Nephron (organoid): ENCODE results near the gene MORN5.

Source experiments
- H3K27ac Mint-ChIP-seq, 3 experiments: 2 replicates each; pipeline ENCODE4 v1.8.0; 2020; ENCODE audit warnings: mixed read lengths in 3 of 3, mild to moderate bottlenecking in 2 of 3, moderate library complexity in 1 of 3
- H3K27me3 Mint-ChIP-seq: 2 replicates; pipeline ENCODE4 v1.8.0; 2021; ENCODE audit warnings: low read depth, mild to moderate bottlenecking, moderate library complexity, mixed read lengths
- H3K36me3 Mint-ChIP-seq: 2 replicates; pipeline ENCODE4 v1.8.0; 2020; ENCODE audit warnings: low read depth, mixed read lengths
- H3K4me1 Mint-ChIP-seq: 2 replicates; pipeline ENCODE4 v1.8.0; 2020; ENCODE audit warnings: mixed read lengths
- H3K4me3 Mint-ChIP-seq, 3 experiments: 2 replicates each; pipeline ENCODE4 v1.8.0; 2020; ENCODE audit warnings: mild to moderate bottlenecking in 3 of 3, mixed read lengths in 3 of 3, moderate library complexity in 2 of 3
- H3K9me3 Mint-ChIP-seq: 2 replicates; pipeline ENCODE4 v1.8.0; 2020; ENCODE audit warnings: mixed read lengths
- TF ChIP-seq, protein P1 (sequence below), 3 experiments: fragments of 200-600 bp; sonication (generic); IDR thresholded peaks; one replicate each; pipeline ENCODE4 v1.5.0; 2021; ENCODE audit warnings: antibody characterized with exemption in 3 of 3; ENCODE audit not compliant: unreplicated experiment in 3 of 3

The MORN5 gene

GRCh38 chr9:122226142-122226757, 66.5 kb downstream of the MORN5 start:
- Mint-ChIP-seq H3K27ac (no peak overlapping the region), H3K36me3 (no peaks in the 10 kb centered on the region), H3K4me1 (peaks cover 28% of the 10 kb centered on the region), H3K4me3 (peak overlapping the region; percentile 34 to 72 (median 53)), H3K9me3 (peaks cover 3% of the 10 kb centered on the region), H3K27me3 (peaks cover 72% of the 10 kb centered on the region)
- TF ChIP-seq, protein P1, sequence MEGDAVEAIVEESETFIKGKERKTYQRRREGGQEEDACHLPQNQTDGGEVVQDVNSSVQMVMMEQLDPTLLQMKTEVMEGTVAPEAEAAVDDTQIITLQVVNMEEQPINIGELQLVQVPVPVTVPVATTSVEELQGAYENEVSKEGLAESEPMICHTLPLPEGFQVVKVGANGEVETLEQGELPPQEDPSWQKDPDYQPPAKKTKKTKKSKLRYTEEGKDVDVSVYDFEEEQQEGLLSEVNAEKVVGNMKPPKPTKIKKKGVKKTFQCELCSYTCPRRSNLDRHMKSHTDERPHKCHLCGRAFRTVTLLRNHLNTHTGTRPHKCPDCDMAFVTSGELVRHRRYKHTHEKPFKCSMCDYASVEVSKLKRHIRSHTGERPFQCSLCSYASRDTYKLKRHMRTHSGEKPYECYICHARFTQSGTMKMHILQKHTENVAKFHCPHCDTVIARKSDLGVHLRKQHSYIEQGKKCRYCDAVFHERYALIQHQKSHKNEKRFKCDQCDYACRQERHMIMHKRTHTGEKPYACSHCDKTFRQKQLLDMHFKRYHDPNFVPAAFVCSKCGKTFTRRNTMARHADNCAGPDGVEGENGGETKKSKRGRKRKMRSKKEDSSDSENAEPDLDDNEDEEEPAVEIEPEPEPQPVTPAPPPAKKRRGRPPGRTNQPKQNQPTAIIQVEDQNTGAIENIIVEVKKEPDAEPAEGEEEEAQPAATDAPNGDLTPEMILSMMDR (IDR thresholded peaks at IDR 0.05; ENCODE audit: unreplicated experiment in 3 of 3): no peak

GRCh38 chr9:122226758-122227574, 67.3 kb downstream of the MORN5 start:
- peaks cover 3% of the 10 kb centered on the region for H3K9me3 Mint-ChIP-seq
- H3K27me3 Mint-ChIP-seq: peaks cover 65% of the 10 kb centered on the region
- TF ChIP-seq, protein P1 (IDR thresholded peaks at IDR 0.05; ENCODE audit: unreplicated experiment in 3 of 3): no peak
- H3K4me1 Mint-ChIP-seq: peaks cover 21% of the 10 kb centered on the region
- peak overlapping the region; percentile 53 to 79 (median 72) for H3K4me3 Mint-ChIP-seq
- H3K36me3 Mint-ChIP-seq: no peaks in the 10 kb centered on the region
- no peak overlapping the region for H3K27ac Mint-ChIP-seq

DNA sequence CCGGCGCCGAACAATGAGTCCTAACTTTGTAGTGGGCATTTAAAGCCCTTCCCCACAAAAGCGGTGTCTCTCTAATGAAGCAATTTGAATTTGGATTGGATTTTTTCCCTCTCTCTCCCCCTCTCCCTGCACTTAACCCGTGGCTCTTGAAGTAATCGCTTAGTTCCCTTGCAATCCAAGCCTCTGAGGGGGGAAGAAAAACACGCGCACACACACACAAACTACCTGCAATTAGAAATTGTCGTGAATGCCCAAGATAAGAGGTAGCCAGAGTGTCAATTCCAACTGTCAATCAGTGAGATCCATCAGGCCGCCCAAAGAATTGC, 67.8 kb downstream of the MORN5 start:
- no peak overlapping the region for H3K27ac Mint-ChIP-seq
- peak overlapping the region; percentile 71 to 79 (median 72) for H3K4me3 Mint-ChIP-seq
- H3K36me3 Mint-ChIP-seq: no peaks in the 10 kb centered on the region
- peaks cover 3% of the 10 kb centered on the region for H3K9me3 Mint-ChIP-seq
- TF ChIP-seq, protein P1 (IDR thresholded peaks at IDR 0.05; ENCODE audit: unreplicated experiment in 3 of 3): no peak
- H3K27me3 Mint-ChIP-seq: peaks cover 60% of the 10 kb centered on the region
- H3K4me1 Mint-ChIP-seq: peaks cover 18% of the 10 kb centered on the region

DNA sequence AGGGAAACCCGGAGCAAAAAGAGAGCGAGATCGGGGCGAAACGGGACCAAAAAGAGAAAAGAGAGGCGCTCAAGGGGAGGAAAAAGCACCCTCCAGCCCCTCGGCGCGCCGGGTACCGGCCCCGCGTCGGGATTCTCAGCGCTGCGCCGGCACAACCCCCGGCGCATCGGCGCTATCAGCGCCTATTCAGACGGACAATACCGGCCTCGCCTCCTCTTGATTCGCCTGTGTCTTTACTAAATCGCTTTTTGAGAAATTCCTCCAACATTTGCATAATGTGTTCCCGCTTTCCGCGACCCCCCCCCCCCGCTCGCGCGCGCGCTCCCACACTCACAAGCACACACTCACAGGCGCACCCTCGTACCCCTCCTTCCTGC, 68.5 kb downstream of the MORN5 start:
- Mint-ChIP-seq H3K4me3 (peak overlapping the region; percentile 60 to 70 (median 62)), H3K4me1 (peaks cover 13% of the 10 kb centered on the region), H3K36me3 (no peaks in the 10 kb centered on the region), H3K9me3 (peaks cover 3% of the 10 kb centered on the region), H3K27ac (no peak overlapping the region), H3K27me3 (peaks cover 60% of the 10 kb centered on the region)
- TF ChIP-seq, protein P1 (IDR thresholded peaks at IDR 0.05; ENCODE audit: unreplicated experiment in 3 of 3): no peak

DNA sequence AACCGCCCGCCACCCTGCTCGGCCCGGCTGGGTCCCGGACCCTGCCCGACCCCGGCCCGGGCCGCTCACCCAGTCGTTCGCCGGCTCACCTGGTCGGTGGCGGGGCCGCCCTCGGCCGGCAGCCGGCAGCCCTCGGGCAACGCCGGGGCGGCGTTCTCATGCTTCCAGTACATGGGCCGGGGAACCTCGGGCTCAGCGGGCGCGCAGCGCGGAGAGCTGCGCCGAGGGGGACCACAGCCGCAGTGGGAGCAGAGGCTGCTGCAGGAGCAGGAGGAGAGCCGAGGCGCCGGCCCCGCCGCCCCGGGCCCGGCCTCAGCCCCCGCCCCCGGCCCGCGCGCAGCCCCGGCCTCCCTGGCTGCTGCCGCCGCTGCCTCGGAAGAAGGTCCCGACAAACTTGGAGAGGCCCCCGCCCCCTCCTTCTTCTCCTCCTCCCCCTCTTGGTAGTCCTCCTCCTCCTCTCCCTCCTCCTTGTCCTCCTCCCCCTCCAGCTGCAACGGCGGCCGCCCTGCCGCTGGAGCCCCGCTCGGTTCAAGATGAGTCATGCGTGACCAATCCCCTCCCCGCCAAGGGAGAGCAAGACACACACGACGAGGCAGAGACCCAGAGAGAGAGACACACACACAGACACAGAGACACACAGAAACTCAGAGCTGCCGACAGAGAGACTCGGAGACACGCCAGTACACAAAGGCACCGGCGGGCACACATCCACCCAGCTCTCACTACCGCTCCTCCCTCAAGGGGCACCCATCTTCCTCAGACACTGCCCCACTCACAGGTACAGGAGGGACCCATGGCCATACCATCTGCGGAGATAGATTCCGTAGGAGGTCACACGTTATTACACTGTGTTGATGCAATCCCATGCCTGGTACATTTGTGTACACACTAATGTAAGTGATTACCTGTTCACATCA, 69.1 kb downstream of the MORN5 start, which contains the start of gene LHX6:
LHX6 (minus strand) TSS at position 390 of the 917 bp plus-strand sequence; CDS start at position 173, 217 bp downstream.
- Mint-ChIP-seq H3K4me1 (peaks cover 9% of the 10 kb centered on the region), H3K9me3 (peaks cover 3% of the 10 kb centered on the region), H3K27me3 (peaks cover 60% of the 10 kb centered on the region), H3K4me3 (peak within 1 kb of the TSS; percentile 60 to 70 (median 62)), H3K27ac (no peak within 1 kb of the TSS), H3K36me3 (no peaks in the 10 kb centered on the region)
- TF ChIP-seq, protein P1 (IDR thresholded peaks at IDR 0.05; ENCODE audit: unreplicated experiment in 3 of 3): no peak
